Loucy (cell line): Measurements from ENCODE around the gene SNCG.
"Not testable (repeated sequence)": the region's sequence is repeated elsewhere in the genome, so short reads cannot be mapped to it uniquely, and the experiment has no call there.

Experiments
- H2AFZ ChIP-seq: fragments of 200-600 bp; sonication (generic); 2 replicates; pipeline ENCODE4 v1.6.0; 2016; ENCODE audit warnings: antibody characterized with exemption, mild to moderate bottlenecking, low read length, moderate library complexity
- H3F3A ChIP-seq: fragments of 200-600 bp; 2 replicates; pipeline ENCODE4 v1.6.0; 2016; ENCODE audit warnings: antibody characterized with exemption, low read depth, mild to moderate bottlenecking
- H3K27me3 ChIP-seq: fragments of 200-600 bp; sonication (generic); 2 replicates; pipeline ENCODE4 v1.6.1; 2014; ENCODE audit warnings: low read length, mild to moderate bottlenecking; ENCODE audit not compliant: insufficient read depth, poor library complexity, severe bottlenecking
- H3K36me3 ChIP-seq: fragments of 200-600 bp; sonication (generic); 2 replicates; pipeline ENCODE4 v1.6.1; 2016; ENCODE audit warnings: low read length; ENCODE audit not compliant: insufficient read depth
- H3K4me1 ChIP-seq: fragments of 200-600 bp; sonication (generic); 2 replicates; pipeline ENCODE4 v1.5.1; 2014; ENCODE audit warnings: low read length, mild to moderate bottlenecking; ENCODE audit not compliant: insufficient read depth, poor library complexity, severe bottlenecking
- H3K4me2 ChIP-seq: fragments of 200-600 bp; sonication (generic); 2 replicates; pipeline ENCODE4 v1.6.0; 2014; ENCODE audit warnings: antibody characterized with exemption, low read length, low read depth, mild to moderate bottlenecking; ENCODE audit not compliant: poor library complexity, severe bottlenecking
- H3K4me3 ChIP-seq: fragments of 200-600 bp; sonication (generic); 2 replicates; pipeline ENCODE4 v1.5.1; 2014; ENCODE audit warnings: low read length, mild to moderate bottlenecking, mixed read lengths; ENCODE audit not compliant: poor library complexity, severe bottlenecking
- H3K79me2 ChIP-seq: fragments of 200-600 bp; sonication (generic); 2 replicates; pipeline ENCODE4 v1.6.1; 2014; ENCODE audit warnings: low read length; ENCODE audit not compliant: insufficient read depth
- H3K9ac ChIP-seq: fragments of 200-600 bp; sonication (generic); 2 replicates; pipeline ENCODE4 v1.6.0; 2014; ENCODE audit warnings: mild to moderate bottlenecking, low read depth, low read length, moderate library complexity; ENCODE audit not compliant: poor library complexity, severe bottlenecking
- H3K9me2 ChIP-seq: fragments of 200-600 bp; sonication (generic); replicated peaks from 2 replicates; pipeline ENCODE4 v1.6.1; 2016; ENCODE audit warnings: low read depth, low read length, mixed read lengths
- H3K9me3 ChIP-seq: fragments of 200-600 bp; sonication (generic); 2 replicates; pipeline ENCODE4 v1.6.1; 2014; ENCODE audit warnings: mild to moderate bottlenecking, antibody characterized with exemption, low read length, low read depth; ENCODE audit not compliant: insufficient read depth
- H4K20me1 ChIP-seq: fragments of 200-600 bp; sonication (generic); 2 replicates; pipeline ENCODE4 v1.6.0; 2014; ENCODE audit warnings: antibody characterized with exemption, low read length, mild to moderate bottlenecking; ENCODE audit not compliant: insufficient read depth, poor library complexity, severe bottlenecking
- CTCF ChIP-seq: fragments of 200-600 bp; sonication (generic); conservative IDR thresholded peaks from 2 replicates; pipeline ENCODE4 v1.5.1; 2014; ENCODE audit warnings: mild to moderate bottlenecking, antibody characterized with exemption, low read length
- EZH2phosphoT487 ChIP-seq: fragments of 200-600 bp; IDR thresholded peaks from 2 replicates; pipeline ENCODE4 v1.6.1; 2018; ENCODE audit warnings: antibody characterized with exemption, mild to moderate bottlenecking, moderate library complexity, borderline replicate concordance

SNCG gene

GRCh38 chr10:86932674-86933073 is 25.7 kb upstream of the SNCG start:
- H3K9ac ChIP-seq: no peak overlapping the region
- no peak overlapping the region for H3K4me3 ChIP-seq
- no peaks in the 10 kb centered on the region for H3K27me3 ChIP-seq
- H3K36me3 ChIP-seq: no peaks in the 10 kb centered on the region
- H3K9me2 ChIP-seq: no peaks in the 10 kb centered on the region
- no peaks in the 10 kb centered on the region for H3K4me1 ChIP-seq
- H3K4me2 ChIP-seq: no peak overlapping the region
- H2AFZ ChIP-seq: no peak overlapping the region
- H4K20me1 ChIP-seq: no peaks in the 10 kb centered on the region
- no peaks in the 10 kb centered on the region for H3K79me2 ChIP-seq
- H3K9me3 ChIP-seq: no peaks in the 10 kb centered on the region
- TF ChIP-seq CTCF (no peak), EZH2phosphoT487 (no peak)
- H3F3A ChIP-seq: no peaks in the 10 kb centered on the region

- H3K27me3 ChIP-seq, H3K4me2 ChIP-seq, H3K4me3 ChIP-seq, H3K9ac ChIP-seq, H3F3A ChIP-seq, H3K9me2 ChIP-seq, H3K9me3 ChIP-seq, H4K20me1 ChIP-seq, H3K79me2 ChIP-seq, H2AFZ ChIP-seq, H3K4me1 ChIP-seq, H3K36me3 ChIP-seq: not testable (repeated sequence)
Observed at GRCh38 chr10:86934162-86934711, 24.2 kb upstream of the SNCG start.

GRCh38 chr10:86936661-86937501 is 21.5 kb upstream of the SNCG start:
- TF ChIP-seq EZH2phosphoT487 (no peak), CTCF (no peak)
- Histone ChIP-seq H3K9me2 (no peaks in the 10 kb centered on the region), H3F3A (no peaks in the 10 kb centered on the region), H3K27me3 (no peaks in the 10 kb centered on the region), H3K4me2 (no peak overlapping the region), H2AFZ (no peak overlapping the region), H3K9ac (no peak overlapping the region), H3K36me3 (no peaks in the 10 kb centered on the region), H3K9me3 (no peaks in the 10 kb centered on the region), H4K20me1 (no peaks in the 10 kb centered on the region), H3K4me1 (peaks cover 2% of the 10 kb centered on the region), H3K79me2 (no peaks in the 10 kb centered on the region), H3K4me3 (no peak overlapping the region)
